Measurements from ENCODE around the gene VAMP8.

The VAMP8 gene

GRCh38 chr2:85566265-85566664, 11.1 kb upstream of the VAMP8 start:
- Histone ChIP-seq H4K20me1 (ENCODE audit: low read depth, low read length) (no peaks in the 10 kb centered on the region), H3K27me3 (ENCODE audit: low read length) (no peaks in the 10 kb centered on the region), H3F3A (ENCODE audit: insufficient read depth) (0 out of 2 replicates have a peak, but pooled peaks cover 5% of the 10 kb centered on the region), H3K79me2 (ENCODE audit: insufficient read depth, low read length) (no peaks in the 10 kb centered on the region), H3K4me2 (ENCODE audit: low read depth, low read length, poor library complexity, severe bottlenecking) (no peak overlapping the region), H3K9me2 (replicated peaks; ENCODE audit: insufficient read depth, low read length) (no peaks in the 10 kb centered on the region), H3K27ac (ENCODE audit: low read depth, low read length) (no peak overlapping the region), H3K36me3 (ENCODE audit: low read length) (no peaks in the 10 kb centered on the region), H3K9me3 (ENCODE audit: insufficient read depth, low read length) (no peaks in the 10 kb centered on the region), H2AFZ (ENCODE audit: low read depth, low read length, severe bottlenecking) (no peak overlapping the region), H3K9ac (ENCODE audit: low read length) (no peak overlapping the region), H3K4me3 (ENCODE audit: insufficient read depth, low read length, poor library complexity, severe bottlenecking) (no peak overlapping the region)
- no peak for TF ChIP-seq EZH2phosphoT487 (conservative IDR thresholded peaks at IDR 0.05; ENCODE audit: low read length)
- TF ChIP-seq CTCF (IDR thresholded peaks at IDR 0.05; ENCODE audit: insufficient read depth, low read length, poor library complexity, severe bottlenecking): no peak

DNA sequence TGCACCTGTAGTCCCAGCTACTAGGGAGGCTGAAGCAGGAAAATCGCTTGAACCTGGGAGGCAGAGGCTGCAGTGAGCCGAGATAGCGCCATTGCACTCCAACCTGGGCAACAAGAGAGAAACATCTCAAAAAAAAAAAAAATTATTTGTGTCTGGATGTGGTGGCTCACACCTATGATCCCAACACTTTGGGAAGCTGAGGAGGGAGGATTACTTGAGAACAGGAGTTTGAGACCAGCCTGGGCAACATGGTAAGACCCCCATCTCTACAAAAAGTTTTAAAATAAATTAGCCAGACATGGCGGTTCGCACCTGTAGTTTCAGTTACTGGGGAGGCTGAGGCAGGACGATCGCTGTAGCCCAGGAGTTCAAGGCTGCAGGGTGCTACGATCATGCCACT, 1.6 kb upstream of the VAMP8 start:
- H3K4me2 ChIP-seq (ENCODE audit: low read depth, low read length, poor library complexity, severe bottlenecking): no peak overlapping the region
- no peaks in the 10 kb centered on the region for H3K36me3 ChIP-seq (ENCODE audit: low read length)
- H3K27me3 ChIP-seq (ENCODE audit: low read length): no peaks in the 10 kb centered on the region
- no peak overlapping the region for H3K4me3 ChIP-seq (ENCODE audit: insufficient read depth, low read length, poor library complexity, severe bottlenecking)
- H4K20me1 ChIP-seq (ENCODE audit: low read depth, low read length): no peaks in the 10 kb centered on the region
- TF ChIP-seq EZH2phosphoT487 (conservative IDR thresholded peaks at IDR 0.05; ENCODE audit: low read length): no peak
- no peak for TF ChIP-seq CTCF (IDR thresholded peaks at IDR 0.05; ENCODE audit: insufficient read depth, low read length, poor library complexity, severe bottlenecking)
- no peaks in the 10 kb centered on the region for H3K9me2 ChIP-seq (replicated peaks; ENCODE audit: insufficient read depth, low read length)
- H3K9me3 ChIP-seq (ENCODE audit: insufficient read depth, low read length): no peaks in the 10 kb centered on the region
- no peak overlapping the region for H3K9ac ChIP-seq (ENCODE audit: low read length)
- no peak overlapping the region for H3K27ac ChIP-seq (ENCODE audit: low read depth, low read length)
- peaks cover 18% of the 10 kb centered on the region for H3K79me2 ChIP-seq (ENCODE audit: insufficient read depth, low read length)
- no peaks in the 10 kb centered on the region; the same call in 1 of the 2 replicates for H3F3A ChIP-seq (ENCODE audit: insufficient read depth)
- H2AFZ ChIP-seq (ENCODE audit: low read depth, low read length, severe bottlenecking): no peak overlapping the region

GRCh38 chr2:85577063-85577385, 362 bp upstream of the VAMP8 start:
- no peak for TF ChIP-seq EZH2phosphoT487 (conservative IDR thresholded peaks at IDR 0.05; ENCODE audit: low read length)
- TF ChIP-seq CTCF (IDR thresholded peaks at IDR 0.05; ENCODE audit: insufficient read depth, low read length, poor library complexity, severe bottlenecking): no peak
- Histone ChIP-seq H3K9me2 (replicated peaks; ENCODE audit: insufficient read depth, low read length) (no peaks in the 10 kb centered on the region), H3K79me2 (ENCODE audit: insufficient read depth, low read length) (peaks cover 18% of the 10 kb centered on the region), H2AFZ (ENCODE audit: low read depth, low read length, severe bottlenecking) (peak overlapping the region; percentile 81), H3K4me3 (ENCODE audit: insufficient read depth, low read length, poor library complexity, severe bottlenecking) (peak overlapping the region; percentile 71), H3K27me3 (ENCODE audit: low read length) (no peaks in the 10 kb centered on the region), H3K27ac (ENCODE audit: low read depth, low read length) (no peak overlapping the region), H4K20me1 (ENCODE audit: low read depth, low read length) (no peaks in the 10 kb centered on the region), H3K4me2 (ENCODE audit: low read depth, low read length, poor library complexity, severe bottlenecking) (peak overlapping the region; percentile 90), H3F3A (ENCODE audit: insufficient read depth) (no peaks in the 10 kb centered on the region; the same call in 1 of the 2 replicates), H3K9me3 (ENCODE audit: insufficient read depth, low read length) (no peaks in the 10 kb centered on the region), H3K36me3 (ENCODE audit: low read length) (no peaks in the 10 kb centered on the region), H3K9ac (ENCODE audit: low read length) (peak overlapping the region; percentile 78)
